H9 (cell line): ENCODE results near the gene TRIM24. TPM values are rescaled to one million over a fixed set of nuclear protein-coding genes. Genes with fewer than 3 reads are reported as not detected.

Experiments
- DNase-seq: peaks from one replicate; pipeline ENCODE4 v3.0.0-alpha.2; 2017
- H2AFZ ChIP-seq: one replicate; pipeline ENCODE4 v1.6.1; 2013; ENCODE audit warnings: mild to moderate bottlenecking, low read length, control low read depth, moderate library complexity
- H2AK5ac ChIP-seq: 2 replicates; pipeline ENCODE4 v1.6.1; 2013; ENCODE audit warnings: low read length, control low read depth, mixed read lengths; ENCODE audit not compliant: insufficient read length
- H2BK120ac ChIP-seq: one replicate; pipeline ENCODE4 v1.6.1; 2013; ENCODE audit warnings: low read depth, mild to moderate bottlenecking, low read length, control low read depth, inconsistent platforms; ENCODE audit not compliant: poor library complexity, severe bottlenecking
- H2BK12ac ChIP-seq: 2 replicates; pipeline ENCODE4 v1.6.1; 2013; ENCODE audit warnings: low read length, control low read depth, mixed read lengths, low read depth; ENCODE audit not compliant: insufficient read length
- H2BK15ac ChIP-seq: 2 replicates; pipeline ENCODE4 v1.6.1; 2013; ENCODE audit warnings: low read depth, low read length, control low read depth
- H2BK20ac ChIP-seq: one replicate; pipeline ENCODE4 v1.6.1; 2013; ENCODE audit warnings: low read depth, mild to moderate bottlenecking, low read length, control low read depth, inconsistent platforms; ENCODE audit not compliant: poor library complexity, severe bottlenecking
- H2BK5ac ChIP-seq: 2 replicates; pipeline ENCODE4 v1.6.1; 2013; ENCODE audit warnings: low read length, control low read depth, mixed read lengths; ENCODE audit not compliant: insufficient read length
- H3K14ac ChIP-seq: 2 replicates; pipeline ENCODE4 v1.6.1; 2013; ENCODE audit warnings: low read length, control low read depth; ENCODE audit not compliant: insufficient read depth
- H3K18ac ChIP-seq: 2 replicates; pipeline ENCODE4 v1.6.1; 2013; ENCODE audit warnings: low read depth, mild to moderate bottlenecking, mixed read lengths, low read length, control low read depth; ENCODE audit not compliant: insufficient read length
- H3K23ac ChIP-seq: 2 replicates; pipeline ENCODE4 v1.6.1; 2013; ENCODE audit warnings: low read length, control low read depth, mixed read lengths, low read depth; ENCODE audit not compliant: insufficient read length
- H3K23me2 ChIP-seq: 2 replicates; pipeline ENCODE4 v1.6.1; 2013; ENCODE audit warnings: low read depth, mild to moderate bottlenecking, mixed read lengths, low read length, control low read depth; ENCODE audit not compliant: insufficient read length, poor library complexity, severe bottlenecking
- H3K27ac ChIP-seq: 2 replicates; pipeline ENCODE4 v1.5.1; 2013; ENCODE audit warnings: low read length, control low read depth, mixed read lengths, low read depth; ENCODE audit not compliant: insufficient read length
- H3K27me3 ChIP-seq: 2 replicates; pipeline ENCODE4 v1.6.1; 2013; ENCODE audit warnings: low read length, control low read depth, inconsistent platforms; ENCODE audit not compliant: insufficient read depth
- H3K4ac ChIP-seq: 2 replicates; pipeline ENCODE4 v1.6.1; 2013; ENCODE audit warnings: low read depth, mild to moderate bottlenecking, control low read depth, inconsistent platforms, low read length, moderate library complexity
- H3K4me1 ChIP-seq: 2 replicates; pipeline ENCODE4 v1.6.1; 2013; ENCODE audit warnings: low read length, control low read depth, inconsistent platforms; ENCODE audit not compliant: insufficient read depth
- H3K4me2 ChIP-seq: 2 replicates; pipeline ENCODE4 v1.6.1; 2013; ENCODE audit warnings: low read length, control low read depth, mixed read lengths; ENCODE audit not compliant: insufficient read length, insufficient read depth
- H3K56ac ChIP-seq: 2 replicates; pipeline ENCODE4 v1.6.1; 2013; ENCODE audit warnings: low read depth, mild to moderate bottlenecking, mixed read lengths, low read length, control low read depth; ENCODE audit not compliant: insufficient read length
- H3K79me1 ChIP-seq: 2 replicates; pipeline ENCODE4 v1.6.1; 2013; ENCODE audit warnings: low read depth, mild to moderate bottlenecking, moderate library complexity, low read length, control low read depth, inconsistent platforms; ENCODE audit not compliant: insufficient read depth, poor library complexity, severe bottlenecking
- H3K79me2 ChIP-seq: 2 replicates; pipeline ENCODE4 v1.6.1; 2013; ENCODE audit warnings: low read length, control low read depth, inconsistent platforms; ENCODE audit not compliant: insufficient read depth
- H3K9ac ChIP-seq: 2 replicates; pipeline ENCODE4 v1.6.1; 2013; ENCODE audit warnings: low read length, control low read depth, mixed read lengths; ENCODE audit not compliant: insufficient read length; ENCODE audit errors: extremely low read depth
- H3K9me3 ChIP-seq: one replicate; pipeline ENCODE4 v1.6.1; 2013; ENCODE audit warnings: low read depth, low read length, inconsistent platforms; ENCODE audit not compliant: control insufficient read depth
- H3T11ph ChIP-seq: one replicate; pipeline ENCODE4 v1.6.1; 2013; ENCODE audit warnings: mild to moderate bottlenecking, low read length, control low read depth, inconsistent platforms
- H4K20me1 ChIP-seq: one replicate; pipeline ENCODE4 v1.6.1; 2013; ENCODE audit not compliant: control insufficient read depth, insufficient read length, insufficient read depth
- H4K5ac ChIP-seq: 2 replicates; pipeline ENCODE4 v1.6.1; 2013; ENCODE audit warnings: low read depth, mild to moderate bottlenecking, mixed read lengths, low read length, control low read depth; ENCODE audit not compliant: insufficient read length
- H4K8ac ChIP-seq: replicated peaks from 2 replicates; pipeline ENCODE4 v1.6.1; 2013; ENCODE audit warnings: low read length, control low read depth, mixed read lengths, low read depth; ENCODE audit not compliant: insufficient read length
- H4K91ac ChIP-seq: 2 replicates; pipeline ENCODE4 v1.6.1; 2013; ENCODE audit warnings: low read depth, mild to moderate bottlenecking, moderate library complexity, mixed read lengths, low read length, control low read depth; ENCODE audit not compliant: insufficient read length
- H3K27ac Mint-ChIP-seq, 3 experiments: 2 replicates in 2 of 3; 3 replicates in 1 of 3; pipeline ENCODE4 v1.8.0; 2020 to 2021; ENCODE audit warnings: mixed read lengths in 3 of 3, mild to moderate bottlenecking in 1 of 3, moderate library complexity in 1 of 3
- H3K27me3 Mint-ChIP-seq: 2 replicates; pipeline ENCODE4 v1.8.0; 2021; ENCODE audit warnings: low read depth, mild to moderate bottlenecking, moderate library complexity, mixed read lengths
- H3K36me3 Mint-ChIP-seq, 3 experiments: 2 replicates in 2 of 3; 3 replicates in 1 of 3; pipeline ENCODE4 v1.8.0; 2020 to 2021; ENCODE audit warnings: low read depth in 3 of 3, mixed read lengths in 3 of 3; ENCODE audit not compliant: insufficient read depth in 1 of 3
- H3K4me1 Mint-ChIP-seq, 2 experiments: 2 replicates each; pipeline ENCODE4 v1.8.0; 2020; ENCODE audit warnings: mixed read lengths in 2 of 2
- H3K4me3 Mint-ChIP-seq, 2 experiments: 2 replicates in 1 of 2; 3 replicates in 1 of 2; pipeline ENCODE4 v1.8.0; 2020 to 2021; ENCODE audit warnings: mild to moderate bottlenecking in 2 of 2, mixed read lengths in 2 of 2, moderate library complexity in 1 of 2
- H3K9me3 Mint-ChIP-seq, 2 experiments: 2 replicates in 1 of 2; 3 replicates in 1 of 2; pipeline ENCODE4 v1.8.0; 2020; ENCODE audit warnings: mild to moderate bottlenecking in 2 of 2, mixed read lengths in 2 of 2, moderate library complexity in 1 of 2
- CTCF ChIP-seq: fragments of 200-600 bp; sonication (generic); conservative IDR thresholded peaks from 3 replicates; pipeline ENCODE4 v1.8.0; 2021; ENCODE audit warnings: antibody characterized with exemption, mild to moderate bottlenecking
- WGBS: extraction: QIAGEN DNeasy Blood & Tissue Kit; methylation state at CpG from one replicate; pipeline ENCODE4 v1.1.7; 2013; ENCODE audit warnings: missing lambda C conversion rate, low lambda C conversion rate, mixed read lengths; ENCODE audit not compliant: insufficient read length; ENCODE audit errors: extremely low coverage; 5-methylcytosine and 5-hydroxymethylcytosine counted together
- total RNA-seq: library from RNA; stranded (reverse); gene quantifications from 2 replicates; pipeline ENCODE4 v1.2.1, GENCODE V29; 2021

Gene TRIM24
- total RNA-seq, 1 experiment from 2014 or later: 260 TPM

DNA sequence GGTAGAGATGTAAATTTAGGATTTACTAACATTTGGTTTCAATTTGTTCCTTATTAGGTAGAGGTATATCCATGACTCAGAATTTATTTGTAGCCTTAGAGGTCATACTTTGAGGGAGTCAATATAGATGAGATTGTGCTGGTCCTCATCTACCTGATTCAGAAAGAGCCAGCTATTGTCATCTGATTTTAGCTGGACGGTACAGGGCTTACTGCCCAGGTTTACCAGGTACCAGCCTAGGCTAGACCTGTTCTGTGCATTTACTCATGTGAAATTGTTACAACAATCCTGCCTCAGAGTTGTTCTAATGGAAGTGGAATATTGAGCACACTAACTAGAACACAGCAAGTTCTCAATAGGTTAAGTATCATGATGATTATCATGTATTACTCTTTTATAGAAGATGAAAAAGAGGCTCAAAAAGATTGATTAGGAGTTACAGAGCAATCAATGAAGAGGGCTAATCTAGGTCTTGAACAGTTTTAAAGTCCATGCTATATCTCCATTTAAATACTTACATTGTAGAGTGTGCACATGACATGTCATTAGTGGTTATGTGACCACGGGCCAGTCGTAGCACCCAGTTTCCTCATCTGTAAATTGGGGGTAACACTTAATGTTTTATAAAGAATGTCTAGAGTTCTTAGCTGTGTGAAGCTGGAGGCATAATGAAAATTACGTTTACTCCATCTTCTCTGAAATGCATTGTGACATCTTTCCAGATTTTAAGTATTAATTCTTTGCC, 42.1 kb downstream of the TRIM24 start:
- peaks cover 41 to 53% of the 10 kb centered on the region in 2 experiments for H3K4me1 Mint-ChIP-seq
- no peaks in the 10 kb centered on the region for H3K27me3 ChIP-seq
- H3K23ac ChIP-seq: no peak overlapping the region
- peaks cover 62% of the 10 kb centered on the region for H3K79me2 ChIP-seq
- no peak overlapping the region for H4K5ac ChIP-seq
- no peak for TF ChIP-seq CTCF
- no peak overlapping the region for H3K14ac ChIP-seq
- H3K27me3 Mint-ChIP-seq: no peaks in the 10 kb centered on the region
- no CpG with 5 or more reads among the region's 4 CpGs for WGBS
- peaks cover 10% of the 10 kb centered on the region for H3K79me1 ChIP-seq
- no peak overlapping the region for H2BK20ac ChIP-seq
- DNase-seq: no peak
- H3K9me3 Mint-ChIP-seq: no peaks in the 10 kb centered on the region
- H3K4me3 Mint-ChIP-seq: no peak overlapping the region
- H4K20me1 ChIP-seq: no peaks in the 10 kb centered on the region
- H3K27ac ChIP-seq: no peak overlapping the region
- no peak overlapping the region for H2BK12ac ChIP-seq
- H3K9me3 ChIP-seq: no peaks in the 10 kb centered on the region
- peaks cover 2% of the 10 kb centered on the region for H3K4me1 ChIP-seq
- peak overlapping the region in 1 of 3 experiments; percentile 87; a peak in 3 of 7 replicates for H3K27ac Mint-ChIP-seq
- H3K56ac ChIP-seq: no peak overlapping the region
- no peak overlapping the region for H3K4me2 ChIP-seq
- H3K36me3 Mint-ChIP-seq: peaks cover 40 to 69% (median 65%) of the 10 kb centered on the region in 3 experiments
- no peak overlapping the region for H2AK5ac ChIP-seq
- H4K8ac ChIP-seq: no peak overlapping the region
- H2BK120ac ChIP-seq: no peak overlapping the region
- H2AFZ ChIP-seq: no peak overlapping the region
- H3K4ac ChIP-seq: no peak overlapping the region
- H3K23me2 ChIP-seq: no peaks in the 10 kb centered on the region
- no peak overlapping the region for H3K18ac ChIP-seq
- H3K9ac ChIP-seq: no peak overlapping the region
- H3T11ph ChIP-seq: no peak overlapping the region
- H4K91ac ChIP-seq: no peak overlapping the region
- H2BK5ac ChIP-seq: no peak overlapping the region
- no peak overlapping the region for H2BK15ac ChIP-seq
